Upper lobe of left lung (tissue), 6 donors: ENCODE data around the gene SCNN1G. TPM values are rescaled to one million over a fixed set of nuclear protein-coding genes. Genes with fewer than 3 reads are reported as not detected.

Source experiments
- ATAC-seq, 2 donors: fragments of 200-7000 bp; cut with Tn5 transposase; one replicate each; pipeline ENCODE4 v1.9.1; 2022; ENCODE audit warnings: mild to moderate bottlenecking in 2 of 2, moderate library complexity in 2 of 2; ENCODE audit not compliant: low FRiP score in 2 of 2
- DNase-seq, 2 donors: peaks; one replicate each; pipeline ENCODE4 v3.0.0-alpha.2; 2019 to 2020
- H3K27ac ChIP-seq, 4 donors: fragments of 200-600 bp; sonication (generic); one replicate each; pipeline ENCODE4 v1.5.1; 2016 to 2019
- H3K27me3 ChIP-seq, 4 donors: fragments of 200-600 bp; sonication (generic); one replicate each; pipeline ENCODE4 v1.5.1; 2017 to 2019
- H3K36me3 ChIP-seq, 4 donors: fragments of 200-600 bp; sonication (generic); one replicate each; pipeline ENCODE4 v1.5.1; 2016 to 2019
- H3K4me1 ChIP-seq, 4 donors: fragments of 200-600 bp; sonication (generic); one replicate each; pipeline ENCODE4 v1.5.1; 2018 to 2019
- H3K4me3 ChIP-seq, 4 donors: fragments of 200-600 bp; sonication (generic); one replicate each; pipeline ENCODE4 v1.5.1; 2017 to 2019; ENCODE audit warnings: mild to moderate bottlenecking in 2 of 4, moderate library complexity in 1 of 4
- H3K9me3 ChIP-seq, 4 donors: fragments of 200-600 bp; sonication (generic); one replicate each; pipeline ENCODE4 v1.5.1; 2018 to 2019
- CTCF ChIP-seq, 6 experiments: fragments of 450-650 bp in 4 of 6; fragments of 200-600 bp in 2 of 6; sonication (generic) in 2 of 6; IDR thresholded peaks; one replicate each; pipeline ENCODE4 v1.5.1; 2016 to 2019; ENCODE audit warnings: antibody characterized with exemption in 6 of 6
- EP300 ChIP-seq, 4 donors: sonication (generic); formaldehyde crosslinking; IDR thresholded peaks; one replicate each; pipeline ENCODE4 v1.5.1; 2017; ENCODE audit warnings: antibody characterized with exemption in 4 of 4, control low read depth in 2 of 4
- POLR2A ChIP-seq, 4 donors: fragments of 450-650 bp; IDR thresholded peaks; one replicate each; pipeline ENCODE4 v1.5.1; 2016 to 2017; ENCODE audit warnings: antibody characterized with exemption in 4 of 4, mild to moderate bottlenecking in 2 of 4
- POLR2AphosphoS5 ChIP-seq, 2 donors: sonication (generic); formaldehyde crosslinking; IDR thresholded peaks; one replicate each; pipeline ENCODE4 v1.5.1; 2017; ENCODE audit warnings: antibody characterized with exemption in 2 of 2
- WGBS, 2 donors: methylation state at CpG; one replicate each; pipeline ENCODE4 v1.1.5; 2017 to 2018; 5-methylcytosine and 5-hydroxymethylcytosine counted together
- total RNA-seq, 6 donors: library from RNA; depleted of rRNA in 4 of 6; stranded (reverse); fragments of >200 nt in 4 of 6; gene quantifications; one replicate each; pipeline versions ENCODE4 v1.1.0 to v1.2.1, GENCODE V29; 2016 to 2021
- donor health status: DM: no; HTN: no; CAD: no; lungs with moderate emphysema.
- donor health status: DM: no; HTN: yes; CAD: no; lungs with severe emphysema.

Gene SCNN1G
- total RNA-seq = 10 to 100 TPM; 10.8 to 16.8 (median 13.8) TPM

GRCh38 chr16:23182679-23183542 is at the start of gene SCNN1G:
Gene SCNN1G, plus strand, starts transcription at chr16:23182745. Its CDS starts 3,527 bp downstream, at chr16:23186272.
- Histone ChIP-seq H3K36me3 (no peaks in the 10 kb centered on the region), H3K4me3 (peak within 1 kb of the TSS; percentile 30 to 70 (median 56)), H3K27ac (peak within 1 kb of the TSS in 2 of 4 donors; percentile 26 to 70), H3K27me3 (peaks cover 0 to 11% (median 9%) of the 10 kb centered on the region in 4 donors), H3K9me3 (no peaks in the 10 kb centered on the region), H3K4me1 (peaks cover 13 to 17% (median 14%) of the 10 kb centered on the region in 4 donors)
- ATAC-seq (peak; percentile 45 to 48), DNase-seq (peak; percentile 59 to 87)
- TF ChIP-seq POLR2A (IDR thresholded peaks at IDR 0.05) = peak in 1 of 4 donors; percentile 48
- no peak for TF ChIP-seq POLR2AphosphoS5 (IDR thresholded peaks at IDR 0.05)
- TF ChIP-seq CTCF (IDR thresholded peaks at IDR 0.05) = peak in 1 of 6 experiments; percentile 39
- WGBS, 2 donors = 3 to 4% methylated on average over 29 to 62 of the region's 71 CpGs

GRCh38 chr16:23132775-23133463 is 49.6 kb upstream of the SCNN1G start:
- no peaks in the 10 kb centered on the region for H3K27me3 ChIP-seq
- peaks cover 0 to 6% (median 0%) of the 10 kb centered on the region in 4 donors for H3K9me3 ChIP-seq
- H3K4me1 ChIP-seq = peaks cover 0 to 27% (median 19%) of the 10 kb centered on the region in 4 donors
- TF ChIP-seq EP300 (IDR thresholded peaks at IDR 0.05) (no peak), POLR2A (IDR thresholded peaks at IDR 0.05) (no peak), CTCF (IDR thresholded peaks at IDR 0.05) (no peak), POLR2AphosphoS5 (IDR thresholded peaks at IDR 0.05) (no peak)
- peak overlapping the region; percentile 44 to 73 (median 56) for H3K27ac ChIP-seq
- ATAC-seq (peak in 1 of 2 donors; percentile 23), DNase-seq (no peak)
- H3K36me3 ChIP-seq = no peaks in the 10 kb centered on the region
- WGBS, 2 donors = 65 to 66% methylated on average over 11 of the region's 11 CpGs
- H3K4me3 ChIP-seq = no peak overlapping the region

GRCh38 chr16:23134274-23134673 is 48.3 kb upstream of the SCNN1G start:
- Histone ChIP-seq H3K4me3 (no peak overlapping the region), H3K4me1 (peaks cover 0 to 27% (median 19%) of the 10 kb centered on the region in 4 donors), H3K27me3 (no peaks in the 10 kb centered on the region), H3K27ac (peak overlapping the region in 1 of 4 donors; percentile 18), H3K9me3 (peaks cover 0 to 6% (median 0%) of the 10 kb centered on the region in 4 donors), H3K36me3 (no peaks in the 10 kb centered on the region)
- WGBS, 2 donors = 42 to 47% methylated on average over 3 of the region's 3 CpGs
- DNase-seq = no peak
- TF ChIP-seq POLR2AphosphoS5 (IDR thresholded peaks at IDR 0.05) = no peak
- TF ChIP-seq EP300 (IDR thresholded peaks at IDR 0.05) = no peak
- TF ChIP-seq CTCF (IDR thresholded peaks at IDR 0.05) = no peak
- no peak for TF ChIP-seq POLR2A (IDR thresholded peaks at IDR 0.05)
- no peak for ATAC-seq

- no peak overlapping the region for H3K4me3 ChIP-seq
- no peaks in the 10 kb centered on the region for H3K36me3 ChIP-seq
- peaks cover 4 to 26% (median 13%) of the 10 kb centered on the region in 4 donors for H3K4me1 ChIP-seq
- H3K9me3 ChIP-seq = peaks cover 0 to 6% (median 0%) of the 10 kb centered on the region in 4 donors
- no peak for ATAC-seq
- TF ChIP-seq POLR2A (IDR thresholded peaks at IDR 0.05) (no peak), POLR2AphosphoS5 (IDR thresholded peaks at IDR 0.05) (no peak), EP300 (IDR thresholded peaks at IDR 0.05) (no peak), CTCF (IDR thresholded peaks at IDR 0.05) (no peak)
- DNase-seq = no peak
- no peaks in the 10 kb centered on the region for H3K27me3 ChIP-seq
- H3K27ac ChIP-seq = no peak overlapping the region
- WGBS, 2 donors = 84 to 86% methylated on average over 2 of the region's 2 CpGs
Observed at GRCh38 chr16:23137256-23137655, 45.3 kb upstream of the SCNN1G start.
